SK-N-SH (cell line): Measurements from ENCODE around the gene RNF133. TPM values are rescaled to one million over a fixed set of nuclear protein-coding genes. Genes with fewer than 3 reads are reported as not detected.

Experiments used
- CTCF ChIA-PET: fragments of 300-600, 350-600 bp; formaldehyde crosslinking; extraction: SDS; loops from one replicate; lab custom pipeline; 2021; lab: Yijun Ruan, JAX
- POLR2A ChIA-PET: fragments of 350-600 bp; sonication (Branson Sonifier 250); formaldehyde crosslinking; extraction: SDS; loops from one replicate; lab custom pipeline; 2020; ENCODE audit warnings: antibody characterized with exemption, inconsistent platforms; lab: Yijun Ruan, JAX
- DNase-seq: peaks from one replicate; pipeline ENCODE4 v3.0.0; 2012
- H2AFZ ChIP-seq: fragments of 200-600 bp; sonication (generic); 2 replicates; pipeline ENCODE4 v1.8.1; 2016; ENCODE audit warnings: antibody characterized with exemption, mild to moderate bottlenecking, low read depth
- H3F3A ChIP-seq: fragments of 200-600 bp; sonication (generic); replicated peaks from 2 replicates; pipeline ENCODE3; 2016; ENCODE audit warnings: antibody characterized with exemption, mild to moderate bottlenecking; ENCODE audit not compliant: insufficient read depth
- H3K27ac ChIP-seq, 2 experiments: fragments of 200-500 bp in 1 of 2; fragments of 200-600 bp in 1 of 2; sonication (Bioruptor generic) in 1 of 2; sonication (generic), shearing (Covaris generic) in 1 of 2; 2 replicates each; pipeline versions ENCODE4 v1.5.1 to v1.6.1; 2014 to 2016; ENCODE audit warnings: low read depth in 2 of 2, inconsistent platforms in 1 of 2, low read length in 1 of 2, mild to moderate bottlenecking in 1 of 2, mixed read lengths in 1 of 2
- H3K27me3 ChIP-seq: fragments of 200-600 bp; sonication (generic), shearing (Covaris generic); 2 replicates; pipeline ENCODE4 v1.6.1; 2016; ENCODE audit warnings: mixed run types; ENCODE audit not compliant: insufficient read depth
- H3K36me3 ChIP-seq, 2 experiments: fragments of 200-500 bp in 1 of 2; fragments of 200-600 bp in 1 of 2; sonication (Bioruptor generic) in 1 of 2; sonication (generic) in 1 of 2; replicated peaks in 1 of 2; 2 replicates each; pipeline versions ENCODE3 to v1.5.1; 2014 to 2016; ENCODE audit warnings: low read length in 1 of 2, mild to moderate bottlenecking in 1 of 2; ENCODE audit not compliant: insufficient read depth in 2 of 2, control insufficient read depth in 1 of 2
- H3K4me1 ChIP-seq, 2 experiments: fragments of 200-500 bp in 1 of 2; fragments of 200-600 bp in 1 of 2; sonication (Bioruptor generic) in 1 of 2; sonication (generic), shearing (Covaris generic) in 1 of 2; 2 replicates each; pipeline versions ENCODE4 v1.5.1 to v1.6.1; 2014 to 2016; ENCODE audit warnings: low read depth in 1 of 2, low read length in 1 of 2, mixed run types in 1 of 2; ENCODE audit not compliant: insufficient read depth in 2 of 2, control insufficient read depth in 1 of 2
- H3K4me2 ChIP-seq: fragments of 200-600 bp; sonication (generic), shearing (Covaris generic); 2 replicates; pipeline ENCODE4 v1.6.1; 2017; ENCODE audit warnings: mixed run types
- H3K4me3 ChIP-seq, 2 experiments: fragments of 200-500 bp in 1 of 2; fragments of 200-600 bp in 1 of 2; sonication (Bioruptor generic) in 1 of 2; sonication (generic), shearing (Covaris generic) in 1 of 2; 2 replicates each; pipeline versions ENCODE4 v1.5.1 to v1.8.1; 2014 to 2016; ENCODE audit warnings: low read depth in 2 of 2, inconsistent platforms in 1 of 2, low read length in 1 of 2, mild to moderate bottlenecking in 1 of 2, mixed read lengths in 1 of 2, moderate library complexity in 1 of 2
- H3K79me2 ChIP-seq: fragments of 200-600 bp; sonication (generic); 2 replicates; pipeline ENCODE4 v1.8.1; 2017; ENCODE audit warnings: mild to moderate bottlenecking; ENCODE audit not compliant: insufficient read depth
- H3K9ac ChIP-seq: fragments of 200-600 bp; sonication (generic); 2 replicates; pipeline ENCODE4 v1.6.1; 2017; ENCODE audit warnings: mixed run types
- H3K9me2 ChIP-seq: fragments of 200-600 bp; sonication (generic); 2 replicates; pipeline ENCODE4 v1.6.1; 2017; ENCODE audit warnings: mixed run types
- H3K9me3 ChIP-seq: fragments of 200-600 bp; sonication (generic); 2 replicates; pipeline ENCODE4 v1.6.1; 2017; ENCODE audit warnings: mixed run types, mild to moderate bottlenecking, moderate library complexity
- H4K20me1 ChIP-seq: fragments of 200-600 bp; sonication (generic); 2 replicates; pipeline ENCODE4 v1.6.1; 2017; ENCODE audit warnings: mild to moderate bottlenecking, mixed run types; ENCODE audit not compliant: insufficient read depth
- CHD2 ChIP-seq: fragments of 150-350 bp; IDR thresholded peaks from 2 replicates; pipeline ENCODE4 v1.6.1; 2018; ENCODE audit warnings: low read length; ENCODE audit not compliant: partially characterized antibody
- ELF1 ChIP-seq: IDR thresholded peaks from 2 replicates; pipeline ENCODE4 v1.4.0; 2012
- EZH2phosphoT487 ChIP-seq: fragments of 200-600 bp; sonication (generic); IDR thresholded peaks from 2 replicates; pipeline ENCODE4 v1.6.1; 2017; ENCODE audit warnings: low read depth, mixed run types, mild to moderate bottlenecking, antibody characterized with exemption, moderate library complexity, borderline replicate concordance
- FOXJ3 ChIP-seq: sonication (generic); formaldehyde crosslinking; IDR thresholded peaks from 2 replicates; pipeline ENCODE4 v1.5.1; 2020; ENCODE audit warnings: mild to moderate bottlenecking, missing genetic modification reagents
- GATA2 ChIP-seq: sonication (generic); formaldehyde crosslinking; IDR thresholded peaks from 2 replicates; pipeline ENCODE4 v1.5.0; 2020; ENCODE audit warnings: mild to moderate bottlenecking, missing genetic modification reagents
- IRF3 ChIP-seq: fragments of 150-350 bp; IDR thresholded peaks from 2 replicates; pipeline ENCODE4 v1.6.1; 2016; ENCODE audit warnings: mild to moderate bottlenecking, low read depth, low read length
- MAX ChIP-seq: IDR thresholded peaks from 2 replicates; pipeline ENCODE4 v1.4.0; 2012; ENCODE audit warnings: low read depth
- MEF2A ChIP-seq: IDR thresholded peaks from 2 replicates; pipeline ENCODE4 v1.4.0; 2012; ENCODE audit warnings: low read depth, borderline replicate concordance
- MXI1 ChIP-seq: IDR thresholded peaks from 2 replicates; pipeline ENCODE4 v1.6.1; 2012; ENCODE audit warnings: mild to moderate bottlenecking, low read depth, low read length, improper control_type of control experiment
- NRF1 ChIP-seq: IDR thresholded peaks from 2 replicates; pipeline ENCODE4 v1.6.1; 2012; ENCODE audit warnings: low read depth, mild to moderate bottlenecking, low read length
- RCOR1 ChIP-seq: fragments of 150-350 bp; IDR thresholded peaks from 2 replicates; pipeline ENCODE4 v1.6.1; 2017; ENCODE audit warnings: antibody characterized with exemption, low read length
- REST ChIP-seq: IDR thresholded peaks from 2 replicates; pipeline ENCODE4 v1.6.1; 2012; ENCODE audit warnings: mild to moderate bottlenecking, low read depth, low read length, moderate library complexity
- RXRA ChIP-seq: IDR thresholded peaks from 2 replicates; pipeline ENCODE4 v1.4.0; 2012; ENCODE audit warnings: low read depth, mild to moderate bottlenecking, borderline replicate concordance
- SMC3 ChIP-seq: IDR thresholded peaks from 2 replicates; pipeline ENCODE4 v1.6.1; 2012; ENCODE audit warnings: low read depth, low read length, improper control_type of control experiment
- TEAD4 ChIP-seq: IDR thresholded peaks from 2 replicates; pipeline ENCODE4 v1.4.0; 2012; ENCODE audit warnings: mild to moderate bottlenecking, borderline replicate concordance; ENCODE audit not compliant: insufficient read depth
- USF1 ChIP-seq: IDR thresholded peaks from 2 replicates; pipeline ENCODE4 v1.4.0; 2012; ENCODE audit warnings: low read depth, borderline replicate concordance
- USF2 ChIP-seq: fragments of 150-350 bp; IDR thresholded peaks from 2 replicates; pipeline ENCODE4 v1.6.1; 2017; ENCODE audit warnings: antibody characterized with exemption, low read length, low read depth, borderline replicate concordance
- WGBS: methylation state at CpG from one replicate; pipeline ENCODE4 v1.1.6; 2017; ENCODE audit warnings: low lambda C conversion rate; 5-methylcytosine and 5-hydroxymethylcytosine counted together
- polyA plus RNA-seq, 3 experiments: library from polyadenylated mRNA; depleted of rRNA; stranded (reverse); fragments of >200 nt; gene quantifications; 2 replicates each; pipeline ENCODE4 v1.2.3, GENCODE V29; 2012

The RNF133 gene
- polyA plus RNA-seq, 1 of the 3 experiments (the other 2 are of a cell fraction): 0.03 TPM

- H3K36me3 ChIP-seq: no peaks in the 10 kb centered on the region
- POLR2A ChIA-PET: no interaction called here
- CTCF ChIA-PET: no interaction called here
- no peak overlapping the region for H3K4me2 ChIP-seq
- 11% methylated on average over 12 of the region's 13 CpGs for WGBS
- no peaks in the 10 kb centered on the region for H3K9me2 ChIP-seq
- H3K27ac ChIP-seq: no peak overlapping the region
- no peaks in the 10 kb centered on the region for H4K20me1 ChIP-seq
- H3K9ac ChIP-seq: no peak overlapping the region
- no peaks in the 10 kb centered on the region for H3K4me1 ChIP-seq
- no peak for DNase-seq
- TF ChIP-seq USF2 (no peak), RCOR1 (no peak), MXI1 (no peak), TEAD4 (no peak), CHD2 (no peak), MAX (no peak), USF1 (no peak), ELF1 (no peak), FOXJ3 (no peak), EZH2phosphoT487 (no peak), IRF3 (no peak), SMC3 (no peak), GATA2 (CRISPR knock-in tag) (no peak), MEF2A (no peak), REST (no peak), NRF1 (no peak), RXRA (no peak)
- no peaks in the 10 kb centered on the region for H3K27me3 ChIP-seq
- H2AFZ ChIP-seq: no peak overlapping the region
- H3F3A ChIP-seq: no peaks in the 10 kb centered on the region
- H3K4me3 ChIP-seq: no peak overlapping the region
- H3K9me3 ChIP-seq: no peaks in the 10 kb centered on the region
- H3K79me2 ChIP-seq: no peaks in the 10 kb centered on the region
Observed at GRCh38 chr7:122689346-122690109, 9.4 kb downstream of the RNF133 start.
